GM19455 (cell line): ENCODE measurements around the gene GLT8D2.

Experiments
- ATAC-seq: cut with Tn5 transposase; IDR thresholded peaks from one replicate; pipeline ENCODE4 v1.9.1; 2021; ENCODE audit not compliant: unreplicated experiment

Gene GLT8D2

GRCh38 chr12:103956509-103957027, 93.4 kb downstream of the GLT8D2 start:
- ATAC-seq, result peak; percentile 31

- no peak for ATAC-seq
Measured at GRCh38 chr12:103955811-103956508, 94.0 kb downstream of the GLT8D2 start.

GRCh38 chr12:103952497-103952896, 97.5 kb downstream of the GLT8D2 start:
- ATAC-seq, result no peak

GRCh38 chr12:103948746-103949406, 101.1 kb downstream of the GLT8D2 start:
- no peak for ATAC-seq

- ATAC-seq, result no peak
Measured at GRCh38 chr12:103947871-103948555, 102.0 kb downstream of the GLT8D2 start.

GRCh38 chr12:103944964-103945363, 105.0 kb downstream of the GLT8D2 start:
- no peak for ATAC-seq
